GM10266 (cell line): Measurements from ENCODE around the gene ELMOD1.

Experiments used
- DNase-seq: peaks from one replicate; pipeline ENCODE4 v3.0.0; 2012; ENCODE audit errors: extremely low spot score
- CTCF ChIP-seq: IDR thresholded peaks from 2 replicates; pipeline ENCODE4 v1.5.1; 2012; ENCODE audit warnings: mild to moderate bottlenecking, low read depth; ENCODE audit not compliant: control insufficient read depth, insufficient read depth; ENCODE audit errors: missing control alignments

The ELMOD1 gene

GRCh38 chr11:107665018-107665417 lies 74.1 kb downstream of the ELMOD1 start:
- no peak for DNase-seq
- TF ChIP-seq CTCF = no peak

DNA sequence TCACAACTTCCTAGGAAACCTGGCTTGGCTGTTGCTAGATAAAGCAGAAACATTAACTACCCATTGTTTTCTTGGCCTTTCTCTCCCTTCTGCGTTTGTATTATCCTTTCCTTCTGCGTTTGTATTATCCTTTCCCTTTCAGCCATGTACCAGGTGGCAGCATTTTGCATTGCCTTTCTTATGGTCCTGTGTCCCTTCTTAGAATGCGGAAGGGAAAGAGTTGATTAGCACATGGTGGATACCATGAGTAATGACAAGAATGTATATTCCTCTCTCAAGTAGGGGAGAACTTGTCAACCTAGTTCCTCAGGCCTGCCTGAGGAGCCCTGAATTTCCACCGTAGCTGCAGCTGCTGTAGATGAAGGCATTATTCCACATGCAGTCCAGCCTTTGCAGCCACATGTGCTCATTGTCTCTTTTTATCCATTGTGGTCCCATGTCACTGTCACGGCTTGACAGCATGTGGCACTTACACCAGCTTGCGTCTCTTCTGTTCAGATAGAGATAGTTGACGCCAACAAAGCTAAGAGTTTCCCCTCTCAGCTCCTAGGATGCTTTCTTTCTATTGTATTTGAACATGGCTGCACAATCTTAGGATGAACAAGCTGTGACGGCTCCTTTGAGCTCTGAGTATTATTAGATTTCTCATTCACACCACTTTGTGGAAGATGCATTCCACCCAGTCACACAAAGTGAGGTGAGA lies 76.1 kb downstream of the ELMOD1 start:
- TF ChIP-seq CTCF = no peak
- DNase-seq = no peak

GRCh38 chr11:107669191-107669740 lies 78.3 kb downstream of the ELMOD1 start:
- TF ChIP-seq CTCF = no peak
- no peak for DNase-seq

GRCh38 chr11:107669893-107670601 lies 79.1 kb downstream of the ELMOD1 start:
- TF ChIP-seq CTCF = no peak
- DNase-seq = no peak

- no peak for DNase-seq
- TF ChIP-seq CTCF = no peak
Observed at GRCh38 chr11:107675902-107676301, 85.0 kb downstream of the ELMOD1 start.

- DNase-seq = no peak
- TF ChIP-seq CTCF = no peak
Observed at GRCh38 chr11:107676336-107677057, 85.5 kb downstream of the ELMOD1 start.
